BE2C (cell line): ENCODE data around the gene LINGO4.
"Not testable (repeated sequence)": the region's sequence is repeated elsewhere in the genome, so short reads cannot be mapped to it uniquely, and the experiment has no call there.

Experiments
- DNase-seq: peaks from one replicate; pipeline ENCODE4 v3.0.0-alpha.2; 2020
- H3K27me3 ChIP-seq: fragments of 250-450 bp; sonication (Bioruptor Pico); 2 replicates; pipeline ENCODE4 v1.5.1; 2020; ENCODE audit warnings: mild to moderate bottlenecking
- H3K36me3 ChIP-seq: fragments of 250-450 bp; sonication (Bioruptor Pico); 2 replicates; pipeline ENCODE4 v1.5.1; 2020; ENCODE audit warnings: mild to moderate bottlenecking
- H3K4me1 ChIP-seq: fragments of 250-450 bp; sonication (Bioruptor Pico); 2 replicates; pipeline ENCODE4 v1.5.1; 2020
- H3K4me3 ChIP-seq: 2 replicates; pipeline ENCODE4 v1.5.1; 2011; ENCODE audit warnings: low read depth, low read length
- H3K9me3 ChIP-seq: fragments of 250-450 bp; sonication (Bioruptor Pico); 2 replicates; pipeline ENCODE4 v1.5.1; 2020
- CTCF ChIP-seq: IDR thresholded peaks from 2 replicates; pipeline ENCODE4 v1.5.1; 2012; ENCODE audit warnings: mild to moderate bottlenecking, low read depth, low read length

Gene LINGO4

DNA sequence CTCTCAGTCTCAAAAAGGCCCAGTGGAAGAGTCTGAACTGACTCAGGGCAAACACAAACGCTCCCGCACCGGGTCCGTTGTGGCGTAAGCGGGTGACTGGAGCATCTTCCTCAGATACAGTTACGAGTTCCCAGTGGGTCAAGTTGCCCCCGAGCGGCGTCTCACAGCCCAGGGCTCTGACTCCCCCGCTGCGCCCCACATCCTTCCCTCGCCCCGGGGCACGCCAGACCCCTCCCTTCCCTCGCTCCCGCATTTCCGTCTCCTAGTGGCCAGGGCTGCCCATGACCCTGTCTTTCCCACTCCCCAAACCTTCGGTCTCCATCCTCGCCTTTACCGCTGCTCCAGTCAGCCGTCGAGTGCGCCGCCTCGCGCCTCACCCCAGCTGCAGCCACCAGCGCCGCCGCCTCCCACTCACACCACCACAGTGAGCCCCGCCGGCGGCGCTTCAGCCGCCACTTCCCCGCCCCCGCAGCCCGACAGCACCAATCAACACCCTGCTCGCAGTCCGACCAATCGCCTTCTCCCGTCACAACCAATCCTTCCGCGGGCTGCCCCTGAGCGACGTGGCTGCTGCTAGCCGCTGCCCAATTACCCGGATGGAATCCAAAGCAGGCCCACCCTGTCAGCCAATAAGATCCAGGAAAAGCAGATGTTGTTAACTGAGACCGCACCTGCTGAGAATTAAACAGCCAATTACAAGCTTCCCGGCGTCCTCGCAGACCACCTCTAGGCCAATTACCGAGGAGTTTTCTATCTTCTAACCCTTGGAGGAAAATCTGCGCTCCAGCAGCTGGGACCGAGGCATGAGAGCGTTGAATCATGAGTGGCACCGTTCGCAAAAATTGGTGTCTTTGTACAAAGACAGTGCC lies 14.9 kb downstream of the LINGO4 start, which contains the start of gene TDRKH:
Gene TDRKH (minus strand): TSS at position 430 of the 869 bp plus-strand sequence. CDS start 7,478 bp downstream, outside the sequence.
- peak within 1 kb of the TSS; percentile 91 for H3K4me3 ChIP-seq
- H3K36me3 ChIP-seq = no peaks in the 10 kb centered on the region
- H3K4me1 ChIP-seq = no peaks in the 10 kb centered on the region
- TF ChIP-seq CTCF = 0 out of 2 replicates have a peak, but pooled peaks have one; percentile 19
- DNase-seq = peak; percentile 99
- no peaks in the 10 kb centered on the region for H3K9me3 ChIP-seq
- H3K27me3 ChIP-seq = no peaks in the 10 kb centered on the region

GRCh38 chr1:151787689-151788088 lies 17.5 kb downstream of the LINGO4 start:
- TF ChIP-seq CTCF = no peak
- Histone ChIP-seq H3K4me3 (no peak overlapping the region), H3K4me1 (no peaks in the 10 kb centered on the region), H3K36me3 (no peaks in the 10 kb centered on the region), H3K9me3 (no peaks in the 10 kb centered on the region), H3K27me3 (no peaks in the 10 kb centered on the region)
- no peak for DNase-seq

DNA sequence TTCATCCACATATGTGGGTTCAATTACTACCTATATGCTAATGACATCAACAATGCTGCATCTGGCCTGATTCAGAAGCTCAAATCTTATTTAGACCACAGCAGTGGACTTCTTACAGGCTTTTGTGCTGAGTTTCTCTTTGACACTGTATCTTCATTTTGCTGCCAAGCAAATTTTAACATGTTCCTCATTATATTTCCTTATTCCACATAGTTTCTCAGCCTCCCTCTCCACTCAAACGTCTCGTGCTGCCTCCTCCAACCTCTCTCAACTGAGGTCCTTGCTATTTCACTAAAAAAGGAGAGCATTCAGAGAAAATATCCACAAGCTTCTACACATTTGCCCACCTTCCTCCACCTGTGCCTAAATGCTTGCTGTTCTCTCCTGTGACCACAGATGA lies 21.4 kb downstream of the LINGO4 start:
- no peaks in the 10 kb centered on the region for H3K36me3 ChIP-seq
- H3K4me3 ChIP-seq = no peak overlapping the region
- no peaks in the 10 kb centered on the region for H3K27me3 ChIP-seq
- no peak for DNase-seq
- no peaks in the 10 kb centered on the region for H3K4me1 ChIP-seq
- no peaks in the 10 kb centered on the region for H3K9me3 ChIP-seq
- no peak for TF ChIP-seq CTCF

DNA sequence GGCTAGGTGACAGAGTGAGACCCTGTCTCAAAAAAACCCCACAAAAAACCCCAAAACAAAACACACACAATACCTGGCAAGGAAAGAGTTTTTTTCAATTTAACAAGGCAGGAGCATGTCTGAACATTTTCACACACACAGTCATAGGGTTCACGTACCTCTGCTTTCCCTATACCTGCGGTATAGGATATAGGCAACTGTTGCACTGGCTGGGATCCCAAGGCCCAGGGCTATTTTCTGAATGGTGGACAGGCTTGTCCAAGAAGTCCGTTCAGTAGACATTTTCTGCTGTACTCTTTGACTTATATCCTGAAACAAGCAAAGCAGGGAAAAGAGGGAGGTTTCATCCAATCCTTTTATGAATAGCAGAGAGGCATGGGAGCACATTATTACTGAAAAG lies 22.5 kb downstream of the LINGO4 start:
- Histone ChIP-seq H3K9me3 (no peaks in the 10 kb centered on the region), H3K4me3 (no peak overlapping the region), H3K36me3 (0 out of 2 replicates have a peak, but pooled peaks cover 2% of the 10 kb centered on the region), H3K4me1 (no peaks in the 10 kb centered on the region), H3K27me3 (no peaks in the 10 kb centered on the region)
- no peak for DNase-seq
- no peak for TF ChIP-seq CTCF

DNA sequence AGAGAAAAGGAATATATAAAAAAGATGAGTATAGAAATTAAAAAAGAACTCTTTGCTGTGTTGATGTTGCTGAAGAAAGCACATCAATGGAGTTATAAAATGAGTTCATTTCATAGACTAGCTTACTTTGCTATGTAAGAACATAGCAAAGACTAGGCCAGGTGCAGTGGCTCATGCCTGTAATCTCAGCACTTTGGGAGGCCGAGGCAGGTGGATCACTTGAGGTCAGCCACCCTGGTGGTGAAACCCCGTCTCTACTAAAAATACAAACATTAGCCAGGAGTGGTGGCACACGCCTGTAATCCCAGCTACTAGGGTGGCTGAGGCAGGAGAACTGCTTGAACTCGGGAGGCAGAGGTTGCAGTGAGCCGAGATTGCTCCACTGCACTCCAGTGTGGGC lies 23.2 kb downstream of the LINGO4 start:
- H3K4me3 ChIP-seq, H3K4me1 ChIP-seq, H3K9me3 ChIP-seq, DNase-seq, H3K36me3 ChIP-seq, H3K27me3 ChIP-seq: not testable (repeated sequence)

DNA sequence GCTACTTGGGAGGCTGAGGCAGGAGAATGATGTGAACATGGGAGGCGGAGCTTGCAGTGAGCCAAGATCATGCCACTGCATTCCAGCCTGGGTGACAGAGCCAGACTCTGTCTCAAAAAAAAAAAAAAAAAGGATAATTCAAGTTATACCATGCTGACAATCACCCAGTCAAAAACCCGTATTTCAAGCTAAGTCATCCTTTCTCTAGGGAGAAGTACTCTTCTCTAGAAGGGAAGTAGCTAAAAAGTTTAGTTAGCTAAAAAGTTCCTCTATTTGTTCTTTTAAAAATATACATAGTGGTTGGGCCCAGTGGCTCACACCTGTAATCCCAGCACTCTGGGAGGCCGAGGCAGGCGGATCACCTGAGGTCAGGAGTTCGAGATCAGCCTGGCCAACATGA lies 24.5 kb downstream of the LINGO4 start:
- H3K4me1 ChIP-seq, H3K9me3 ChIP-seq, DNase-seq, H3K27me3 ChIP-seq, H3K36me3 ChIP-seq, H3K4me3 ChIP-seq: not testable (repeated sequence)

DNA sequence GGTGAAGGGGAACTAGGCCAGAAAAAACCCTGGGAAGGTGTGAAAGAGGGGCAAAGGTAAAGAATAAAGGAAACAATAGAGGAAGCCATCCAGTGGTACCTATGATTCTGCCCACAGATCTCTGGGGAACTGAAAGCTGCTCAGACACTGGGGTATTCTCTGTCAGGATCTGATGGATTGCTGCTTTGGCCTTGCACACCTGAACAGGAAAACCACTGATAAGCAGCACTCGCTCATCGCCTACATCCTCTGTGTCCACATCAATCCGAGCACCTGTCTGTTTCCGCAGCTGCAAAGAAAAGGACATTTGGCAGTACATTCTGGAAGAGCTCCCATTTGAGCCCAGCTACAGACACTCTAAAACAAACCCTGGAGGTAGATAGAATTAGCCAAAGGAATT lies 25.4 kb downstream of the LINGO4 start:
- no peak for DNase-seq
- H3K36me3 ChIP-seq = peaks cover 19% of the 10 kb centered on the region
- TF ChIP-seq CTCF = no peak

More for the DNA sequence above, 25.4 kb downstream of the LINGO4 start:
- Histone ChIP-seq H3K4me1 (no peaks in the 10 kb centered on the region), H3K9me3 (no peaks in the 10 kb centered on the region), H3K4me3 (no peak overlapping the region), H3K27me3 (no peaks in the 10 kb centered on the region)
